Suprapubic skin (tissue), 4 donors: Measurements from ENCODE around the gene CDC16. TPM values are rescaled to one million over a fixed set of nuclear protein-coding genes. Genes with fewer than 3 reads are reported as not detected.
"Not testable (repeated sequence)": the region's sequence is repeated elsewhere in the genome, so short reads cannot be mapped to it uniquely, and the experiment has no call there.

Experiments
- DNase-seq, 2 donors: peaks; one replicate each; pipeline ENCODE4 v3.0.0-alpha.2; 2019; ENCODE audit warnings: low spot score in 2 of 2
- H3K27ac ChIP-seq: fragments of 200-600 bp; sonication (generic); one replicate; pipeline ENCODE4 v1.5.1; 2019
- H3K27me3 ChIP-seq: fragments of 200-600 bp; sonication (generic); one replicate; pipeline ENCODE4 v1.5.1; 2019
- H3K36me3 ChIP-seq: fragments of 200-600 bp; sonication (generic); one replicate; pipeline ENCODE4 v1.5.1; 2019
- H3K4me1 ChIP-seq: fragments of 200-600 bp; sonication (generic); one replicate; pipeline ENCODE4 v1.5.1; 2019
- H3K4me3 ChIP-seq: fragments of 200-600 bp; sonication (generic); one replicate; pipeline ENCODE4 v1.5.1; 2019; ENCODE audit warnings: mild to moderate bottlenecking
- H3K9me3 ChIP-seq: fragments of 200-600 bp; sonication (generic); one replicate; pipeline ENCODE4 v1.5.1; 2019
- EP300 ChIP-seq: sonication (generic); formaldehyde crosslinking; IDR thresholded peaks from one replicate; pipeline ENCODE4 v1.6.1; 2017; ENCODE audit warnings: antibody characterized with exemption
- POLR2A ChIP-seq, 2 donors: fragments of 450-650 bp; IDR thresholded peaks; one replicate each; pipeline ENCODE4 v1.6.1; 2017; ENCODE audit warnings: antibody characterized with exemption in 2 of 2, mild to moderate bottlenecking in 2 of 2, moderate library complexity in 2 of 2
- POLR2AphosphoS5 ChIP-seq, 3 donors: sonication (generic); formaldehyde crosslinking; IDR thresholded peaks; one replicate each; pipeline ENCODE4 v1.6.1; 2017; ENCODE audit warnings: antibody characterized with exemption in 3 of 3
- WGBS: methylation state at CpG from one replicate; pipeline ENCODE4 v1.1.5; 2018; 5-methylcytosine and 5-hydroxymethylcytosine counted together
- total RNA-seq, 4 donors: library from RNA; depleted of rRNA; stranded (reverse); fragments of >200 nt; gene quantifications; one replicate each; pipeline ENCODE4 v1.1.0, GENCODE V29; 2016
- TF ChIP-seq, protein P1 (sequence below), 2 donors: fragments of 200-600 bp in 1 of 2; fragments of 450-650 bp in 1 of 2; sonication (generic) in 1 of 2; IDR thresholded peaks; one replicate each; pipeline ENCODE4 v1.5.1; 2016 to 2019; ENCODE audit warnings: antibody characterized with exemption in 2 of 2, mild to moderate bottlenecking in 1 of 2, moderate library complexity in 1 of 2

The CDC16 gene
- total RNA-seq, 4 donors from 2014 or later: 42.5 to 210 (median 57.2) TPM

DNA sequence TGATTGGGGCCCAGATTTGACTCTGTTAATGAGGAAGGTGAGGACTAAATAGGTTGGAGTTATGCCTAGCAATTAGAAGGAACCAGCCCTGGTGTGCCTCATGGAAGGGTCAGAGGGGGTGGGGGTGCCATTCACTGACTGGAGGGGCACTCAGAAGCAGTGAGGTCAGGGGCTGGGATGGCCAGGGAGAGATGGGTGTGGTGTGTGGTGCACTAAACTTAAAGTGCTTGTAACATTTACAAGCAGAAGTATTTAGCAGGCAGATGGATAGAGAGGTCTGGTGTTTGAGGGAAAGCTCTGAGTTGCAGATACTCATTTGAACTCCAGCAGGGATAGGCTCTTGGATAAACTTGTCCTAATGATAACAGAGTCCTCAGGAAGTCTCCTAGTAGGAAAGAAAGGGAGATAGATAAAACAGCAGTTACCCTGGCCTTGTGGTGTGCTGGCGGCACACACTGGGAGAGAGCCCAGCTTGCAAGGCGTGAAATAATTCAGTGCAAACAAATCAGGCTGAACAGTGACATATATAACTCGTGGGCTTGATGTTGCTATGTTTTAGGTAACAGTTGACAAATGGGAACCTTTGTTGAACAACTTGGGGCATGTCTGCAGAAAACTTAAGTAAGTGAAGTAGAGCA is 26.8 kb downstream of the CDC16 start:
- H3K36me3 ChIP-seq: peaks cover 94% of the 10 kb centered on the region
- TF ChIP-seq, protein P1, sequence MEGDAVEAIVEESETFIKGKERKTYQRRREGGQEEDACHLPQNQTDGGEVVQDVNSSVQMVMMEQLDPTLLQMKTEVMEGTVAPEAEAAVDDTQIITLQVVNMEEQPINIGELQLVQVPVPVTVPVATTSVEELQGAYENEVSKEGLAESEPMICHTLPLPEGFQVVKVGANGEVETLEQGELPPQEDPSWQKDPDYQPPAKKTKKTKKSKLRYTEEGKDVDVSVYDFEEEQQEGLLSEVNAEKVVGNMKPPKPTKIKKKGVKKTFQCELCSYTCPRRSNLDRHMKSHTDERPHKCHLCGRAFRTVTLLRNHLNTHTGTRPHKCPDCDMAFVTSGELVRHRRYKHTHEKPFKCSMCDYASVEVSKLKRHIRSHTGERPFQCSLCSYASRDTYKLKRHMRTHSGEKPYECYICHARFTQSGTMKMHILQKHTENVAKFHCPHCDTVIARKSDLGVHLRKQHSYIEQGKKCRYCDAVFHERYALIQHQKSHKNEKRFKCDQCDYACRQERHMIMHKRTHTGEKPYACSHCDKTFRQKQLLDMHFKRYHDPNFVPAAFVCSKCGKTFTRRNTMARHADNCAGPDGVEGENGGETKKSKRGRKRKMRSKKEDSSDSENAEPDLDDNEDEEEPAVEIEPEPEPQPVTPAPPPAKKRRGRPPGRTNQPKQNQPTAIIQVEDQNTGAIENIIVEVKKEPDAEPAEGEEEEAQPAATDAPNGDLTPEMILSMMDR (IDR thresholded peaks at IDR 0.05): no peak
- no peak for TF ChIP-seq POLR2A (IDR thresholded peaks at IDR 0.05)
- no peak for TF ChIP-seq POLR2AphosphoS5 (IDR thresholded peaks at IDR 0.05)
- no peak for TF ChIP-seq EP300

DNA sequence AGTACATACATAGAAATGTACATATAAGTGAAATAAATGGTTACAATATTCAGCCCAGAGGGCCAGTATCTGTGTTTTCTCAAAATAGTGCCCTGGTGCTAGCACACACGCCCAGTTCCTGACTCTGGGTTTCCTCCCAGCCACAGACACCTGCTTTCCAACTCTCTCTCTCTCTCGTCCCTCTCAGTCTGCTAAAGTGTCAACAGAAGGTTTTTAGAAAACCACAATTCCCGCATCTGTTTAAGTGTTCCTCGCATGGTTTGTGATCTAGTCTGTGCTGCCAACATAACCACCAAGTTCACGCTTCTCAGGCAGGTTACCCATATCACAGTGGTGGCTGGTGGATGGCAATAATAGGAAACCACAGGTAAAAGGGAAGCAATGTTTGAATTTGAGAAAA is 28.9 kb downstream of the CDC16 start:
- WGBS: 79% methylated on average over 5 of the region's 5 CpGs

More for the DNA sequence above, 26.8 kb downstream of the CDC16 start:
- Histone ChIP-seq H3K4me3 (no peak overlapping the region), H3K27ac (no peak overlapping the region), H3K4me1 (no peaks in the 10 kb centered on the region), H3K27me3 (no peaks in the 10 kb centered on the region), H3K9me3 (no peaks in the 10 kb centered on the region)
- DNase-seq: no peak
- 78% methylated on average over 3 of the region's 3 CpGs for WGBS

DNA sequence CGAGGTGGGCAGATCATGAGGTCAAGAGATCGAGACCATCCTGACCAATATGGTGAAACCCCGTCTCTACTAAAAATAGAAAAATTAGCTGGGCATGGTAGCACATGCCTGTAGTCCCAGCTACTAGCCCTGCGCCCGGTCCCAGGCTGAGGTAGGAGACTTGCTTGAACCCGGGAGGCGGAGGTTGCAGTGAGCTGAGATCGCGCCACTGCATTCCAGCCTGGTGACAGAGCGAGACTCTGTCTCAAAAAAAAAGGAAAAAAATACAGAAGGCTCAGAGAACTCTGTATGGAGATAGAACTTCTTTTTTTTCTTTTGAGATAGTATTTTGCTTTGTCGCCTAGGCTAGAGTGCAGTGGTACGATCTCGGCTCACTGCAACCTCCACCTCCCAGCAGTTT is 29.6 kb downstream of the CDC16 start:
- H3K9me3 ChIP-seq, H3K27ac ChIP-seq, DNase-seq, H3K4me1 ChIP-seq, H3K27me3 ChIP-seq, H3K4me3 ChIP-seq: not testable (repeated sequence)
- WGBS: 96% methylated on average over 13 of the region's 13 CpGs
- H3K36me3 ChIP-seq: peaks cover 98% of the 10 kb centered on the region

More for the DNA sequence above, 28.9 kb downstream of the CDC16 start:
- Histone ChIP-seq H3K9me3 (no peaks in the 10 kb centered on the region), H3K27ac (no peak overlapping the region), H3K4me3 (no peak overlapping the region), H3K4me1 (no peaks in the 10 kb centered on the region), H3K27me3 (no peaks in the 10 kb centered on the region), H3K36me3 (peaks cover 98% of the 10 kb centered on the region)
- TF ChIP-seq POLR2A (IDR thresholded peaks at IDR 0.05): no peak
- no peak for DNase-seq

DNA sequence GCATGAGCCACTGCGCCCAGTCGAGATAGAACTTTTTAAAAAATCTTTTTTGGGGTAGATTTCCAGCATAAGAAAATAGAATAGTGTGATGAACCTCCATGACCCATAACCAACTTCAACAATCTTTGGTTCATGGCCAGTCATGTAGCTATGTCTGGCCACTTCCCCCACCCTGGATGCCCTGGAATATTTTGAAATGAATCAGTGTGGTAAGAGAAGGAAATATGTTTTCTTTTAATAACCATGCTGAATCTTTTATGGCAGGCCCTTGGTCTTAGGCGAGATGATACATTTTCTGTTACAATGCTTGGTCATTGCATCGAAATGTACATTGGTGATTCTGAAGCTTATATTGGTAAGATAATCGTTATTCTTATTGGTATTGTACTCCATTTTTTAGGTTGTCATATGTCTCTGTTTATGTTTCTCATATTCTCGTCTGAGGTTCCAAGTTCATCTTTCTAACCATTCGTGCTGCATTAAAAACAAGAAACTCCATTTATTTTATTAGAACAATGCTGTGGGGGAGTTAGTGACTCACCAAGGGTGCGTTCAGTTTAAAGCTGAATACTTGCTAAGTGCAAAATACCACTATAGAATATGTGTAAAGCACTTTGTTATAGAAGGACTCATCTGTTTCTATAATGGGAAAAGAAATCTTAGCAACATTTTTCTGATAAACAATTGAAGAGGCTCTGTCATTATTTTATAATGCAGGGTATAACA is 30.4 kb downstream of the CDC16 start:
- H3K27ac ChIP-seq: no peak overlapping the region
- peaks cover 98% of the 10 kb centered on the region for H3K36me3 ChIP-seq
- TF ChIP-seq EP300 (no peak), POLR2A (IDR thresholded peaks at IDR 0.05) (no peak), POLR2AphosphoS5 (IDR thresholded peaks at IDR 0.05) (no peak)
- TF ChIP-seq, protein P1 (IDR thresholded peaks at IDR 0.05): no peak
- no peak for DNase-seq
- no peaks in the 10 kb centered on the region for H3K4me1 ChIP-seq
- no peaks in the 10 kb centered on the region for H3K9me3 ChIP-seq
- no peak overlapping the region for H3K4me3 ChIP-seq
- 92% methylated on average over 8 of the region's 8 CpGs for WGBS
- no peaks in the 10 kb centered on the region for H3K27me3 ChIP-seq

DNA sequence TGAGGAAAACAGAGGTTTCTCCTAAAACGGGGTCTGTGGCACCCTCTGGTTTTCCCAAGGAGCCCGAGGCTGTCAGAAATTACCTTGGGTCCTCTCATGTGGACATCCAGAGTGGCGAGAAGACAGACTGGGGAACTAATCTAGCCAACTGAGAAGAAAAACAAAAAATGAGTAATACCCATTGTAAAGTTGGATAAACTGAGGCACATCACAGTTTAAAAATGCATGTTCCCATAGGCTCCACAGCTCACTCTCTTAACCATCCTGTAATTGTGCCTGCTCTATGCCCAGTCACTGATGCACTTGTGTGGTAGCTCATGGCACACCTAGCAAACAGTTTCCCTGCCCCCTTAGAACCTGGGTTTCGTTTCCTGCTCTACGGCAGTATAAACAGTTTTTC is 31.5 kb downstream of the CDC16 start:
- Histone ChIP-seq H3K9me3 (no peaks in the 10 kb centered on the region), H3K4me1 (no peaks in the 10 kb centered on the region), H3K27ac (no peak overlapping the region), H3K27me3 (no peaks in the 10 kb centered on the region), H3K36me3 (peaks cover 92% of the 10 kb centered on the region), H3K4me3 (no peak overlapping the region)
- no peak for DNase-seq
- TF ChIP-seq, protein P1 (IDR thresholded peaks at IDR 0.05): no peak
- no peak for TF ChIP-seq POLR2AphosphoS5 (IDR thresholded peaks at IDR 0.05)
- 94% methylated on average over 5 of the region's 5 CpGs for WGBS

DNA sequence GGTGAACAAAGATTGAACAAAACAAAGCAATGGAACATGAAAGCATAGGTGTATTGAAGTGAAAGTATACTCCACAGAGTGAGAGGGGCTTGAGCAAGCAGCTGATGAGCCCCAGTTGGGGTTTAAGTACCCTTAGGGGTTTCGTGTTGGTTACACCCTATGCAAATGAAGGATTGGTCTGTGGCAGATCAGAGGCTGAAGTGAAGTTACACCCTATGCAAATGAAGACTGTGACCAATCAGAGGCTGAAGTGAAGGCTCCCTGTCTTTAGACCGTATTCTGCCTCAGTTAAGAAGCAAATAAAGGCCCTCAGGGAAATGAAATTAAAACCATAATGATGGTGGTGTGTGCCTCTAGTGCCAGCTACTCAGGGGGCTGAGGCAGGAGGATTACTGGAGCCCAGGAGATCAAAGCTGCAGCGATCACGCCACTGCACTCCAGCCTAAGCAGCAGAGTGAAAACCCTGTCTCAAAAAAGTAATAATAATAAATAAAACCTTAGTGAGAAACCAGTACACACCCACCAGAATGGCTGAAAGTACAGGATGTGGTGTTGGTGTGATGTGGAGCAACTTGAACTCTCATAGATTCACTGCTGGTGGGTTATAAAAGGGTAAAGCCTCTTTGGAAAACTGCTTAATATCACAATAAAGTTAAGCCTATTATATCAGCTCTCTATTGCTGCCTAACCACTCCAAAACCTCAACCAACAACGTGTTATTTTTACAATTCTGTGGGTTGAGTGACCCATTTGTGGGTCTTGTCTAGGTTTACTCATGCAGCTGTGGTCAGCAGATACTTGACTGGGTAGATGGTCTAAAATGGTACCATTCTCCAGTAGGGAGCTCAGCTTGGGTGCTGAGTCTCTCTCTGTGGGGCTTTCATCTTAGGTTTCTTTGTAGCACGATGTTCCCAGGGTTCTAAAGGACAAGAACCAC is 33.9 kb downstream of the CDC16 start:
- H3K36me3 ChIP-seq: peaks cover 92% of the 10 kb centered on the region
- no peak for DNase-seq
- no peak for TF ChIP-seq EP300
- TF ChIP-seq, protein P1 (IDR thresholded peaks at IDR 0.05): no peak
- no peak for TF ChIP-seq POLR2A (IDR thresholded peaks at IDR 0.05)
- TF ChIP-seq POLR2AphosphoS5 (IDR thresholded peaks at IDR 0.05): no peak
- no peak overlapping the region for H3K4me3 ChIP-seq
- H3K9me3 ChIP-seq: no peaks in the 10 kb centered on the region
- H3K27me3 ChIP-seq: no peaks in the 10 kb centered on the region
- 89% methylated on average over 6 of the region's 6 CpGs for WGBS
- H3K4me1 ChIP-seq: no peaks in the 10 kb centered on the region
- no peak overlapping the region for H3K27ac ChIP-seq
